ENCODE measurements around the gene LASP1.
"Not testable (repeated sequence)": the region's sequence is repeated elsewhere in the genome, so short reads cannot be mapped to it uniquely, and the experiment has no call there.

Gene LASP1

GRCh38 chr17:38940404-38940803 lies 70.5 kb downstream of the LASP1 start:
- no peak for DNase-seq

- no peak for DNase-seq
Observed at GRCh38 chr17:38942696-38943334, 73.0 kb downstream of the LASP1 start.

GRCh38 chr17:38943607-38944006 lies 73.7 kb downstream of the LASP1 start:
- DNase-seq: no peak

- DNase-seq: no peak
Observed at GRCh38 chr17:38947189-38947588, 77.3 kb downstream of the LASP1 start.

- not testable (repeated sequence) for DNase-seq
Observed at GRCh38 chr17:38953800-38954199, 83.9 kb downstream of the LASP1 start.

GRCh38 chr17:38958326-38958725 lies 88.5 kb downstream of the LASP1 start:
- DNase-seq: no peak

GRCh38 chr17:38958756-38959155 lies 88.9 kb downstream of the LASP1 start:
- DNase-seq: no peak

GRCh38 chr17:38959508-38959907 lies 89.7 kb downstream of the LASP1 start:
- no peak for DNase-seq

GRCh38 chr17:38960402-38960801 lies 90.5 kb downstream of the LASP1 start:
- DNase-seq: no peak

GRCh38 chr17:38961413-38961812 lies 91.6 kb downstream of the LASP1 start:
- no peak for DNase-seq

- DNase-seq: peak; percentile 89
Observed at GRCh38 chr17:38967290-38967738, 97.5 kb downstream of the LASP1 start, which contains the start of gene FBXO47. TSS of gene FBXO47 (minus strand) at chr17:38967403. CDS start at chr17:38963025, 4,378 bp downstream.

- DNase-seq: no peak
Observed at GRCh38 chr17:38969281-38969680, 99.4 kb downstream of the LASP1 start.

GRCh38 chr17:38970128-38970527 lies 100.3 kb downstream of the LASP1 start:
- no peak for DNase-seq

- no peak for DNase-seq
Observed at GRCh38 chr17:38970804-38971203, 100.9 kb downstream of the LASP1 start.
